ENCODE data around the gene FOXE3. TPM values are rescaled to one million over a fixed set of nuclear protein-coding genes. Genes with fewer than 3 reads are reported as not detected.

Gene FOXE3
- total and polyA plus RNA-seq, 2 of the 8 experiments (the other 6 are each of a cell fraction or from before 2014, with no cell fraction given), result 0.18 TPM; not detected in 1

- Histone ChIP-seq H2BK120ac (replicated peaks; ENCODE audit: low read depth, low read length) (no peak overlapping the region), H2BK20ac (ENCODE audit: low read length) (no peak overlapping the region), H3K23ac (ENCODE audit: insufficient read length) (no peak overlapping the region), H3K27me3 (replicated peaks in 1 of 4; ENCODE audit: control insufficient read depth in 3 of 4, extremely low read depth in 1 of 4, insufficient read depth in 3 of 4, low read length in 3 of 4) (peaks cover 43 to 79% (median 73%) of the 10 kb centered on the region in 4 experiments), H3K27ac (ENCODE audit: low read depth, low read length) (no peak overlapping the region), H3K4me3 (ENCODE audit: extremely low read depth in 1 of 4, insufficient read depth in 2 of 4, low read depth in 3 of 4, low read length in 4 of 4) (peak overlapping the region in 3 of 4 experiments; percentile 11 to 48 (median 32); a peak in 5 of 8 replicates), H3K18ac (ENCODE audit: extremely low read depth, low read length) (no peak overlapping the region), H2AFZ (ENCODE audit: low read length) (no peak overlapping the region; the same call in 1 of the 2 replicates), H3K14ac (ENCODE audit: insufficient read length) (no peak overlapping the region), H4K5ac (ENCODE audit: insufficient read length, low read depth, low read length) (no peak overlapping the region), H4K91ac (replicated peaks; ENCODE audit: insufficient read length, low read length) (no peak overlapping the region), H3K36me3 (ENCODE audit: control insufficient read depth in 2 of 4, insufficient read depth in 4 of 4, low read length in 3 of 4) (peaks cover 0 to 8% (median 0%) of the 10 kb centered on the region in 4 experiments; a peak in 1 of 8 replicates), H3K9me3 (ENCODE audit: insufficient read depth in 2 of 2, low read depth in 1 of 2, low read length in 1 of 2) (no peaks in the 10 kb centered on the region), H3K9ac (replicated peaks in 1 of 4; ENCODE audit: extremely low read depth in 1 of 4, low read depth in 3 of 4, low read length in 3 of 4) (no peak overlapping the region), H3K79me1 (ENCODE audit: low read depth, low read length) (no peaks in the 10 kb centered on the region), H2BK15ac (ENCODE audit: low read length) (no peak overlapping the region), H2BK12ac (ENCODE audit: low read depth, low read length) (no peak overlapping the region), H3K56ac (replicated peaks; ENCODE audit: insufficient read length, low read depth, low read length) (no peak overlapping the region), H4K20me1 (replicated peaks in 1 of 2; ENCODE audit: control insufficient read depth in 1 of 2, insufficient read depth in 2 of 2, low read length in 2 of 2) (peaks cover 4% of the 10 kb centered on the region in 2 experiments), H3K79me2 (ENCODE audit: control insufficient read depth in 1 of 2, insufficient read depth in 2 of 2, low read length in 2 of 2) (no peaks in the 10 kb centered on the region), H2AK5ac (ENCODE audit: low read depth, low read length) (no peak overlapping the region), H3K4me1 (replicated peaks in 1 of 4; ENCODE audit: control insufficient read depth in 3 of 4, insufficient read depth in 4 of 4, low read length in 3 of 4) (no peaks in the 10 kb centered on the region; a peak in 1 of 7 replicates), H3K4ac (replicated peaks; ENCODE audit: insufficient read length, low read depth, low read length) (no peak overlapping the region), H4K8ac (ENCODE audit: extremely low read depth, insufficient read depth, low read length) (peak overlapping the region; percentile 12; the same call in 1 of the 2 replicates), H2BK5ac (ENCODE audit: low read depth, low read length) (no peak overlapping the region), H3K23me2 (ENCODE audit: low read depth, low read length) (peaks cover 7% of the 10 kb centered on the region; the same call in 1 of the 2 replicates), H3K4me2 (ENCODE audit: insufficient read depth in 1 of 2, low read depth in 2 of 2, low read length in 2 of 2) (peak overlapping the region; percentile 60 to 84)
- DNase-seq (ENCODE audit: low read depth in 1 of 2, low spot score in 2 of 2) (no peak), FAIRE-seq (no peak)
- CTCF ChIA-PET (ENCODE audit: partially characterized antibody), result interaction anchor here (0.5 to 11.5 kb wide), 8 partner anchors 8 to 683 kb away, joined by 3 to 140 read pairs (median 4); partner anchors contain the start of genes FOXD2 and STIL
- WGBS, 2 experiments (ENCODE audit: extremely low coverage in 1 of 2, insufficient coverage in 1 of 2, insufficient read length in 1 of 2, insufficient replicate concordance in 2 of 2, low coverage in 1 of 2, low lambda C conversion rate in 2 of 2, missing lambda C conversion rate in 1 of 2), result 22% methylated on average over 23 of the region's 39 CpGs; no CpG with 5 or more reads in 1 of the 2 experiments
- POLR2A ChIA-PET (ENCODE audit: partially characterized antibody), result no interaction called here
- TF ChIP-seq POLR2A (IDR thresholded peaks at IDR 0.05; ENCODE audit: control extremely low read depth in 1 of 2, low read depth in 2 of 2, low read length in 2 of 2), result no peak
- no peak for TF ChIP-seq BCL11A (IDR thresholded peaks at IDR 0.05; ENCODE audit: low read depth in 2 of 2, low read length in 2 of 2)
- TF ChIP-seq SIRT6 (IDR thresholded peaks at IDR 0.05; ENCODE audit: low read length), result no peak
- TF ChIP-seq GABPA (IDR thresholded peaks at IDR 0.05; ENCODE audit: borderline replicate concordance, insufficient read depth, low read length), result no peak
- TF ChIP-seq CBX8 (IDR thresholded peaks at IDR 0.05; ENCODE audit: borderline replicate concordance, low read depth, low read length), result peak; percentile 54; the same call in 1 of the 2 replicates
- peak; percentile 99 for TF ChIP-seq EZH2 (IDR thresholded peaks at IDR 0.05; ENCODE audit: low read depth, low read length, severe bottlenecking)
- TF ChIP-seq RFX5 (IDR thresholded peaks at IDR 0.05; ENCODE audit: borderline replicate concordance, low read depth, low read length), result no peak
- peak; percentile 27; the same call in 1 of the 2 replicates for TF ChIP-seq E2F6 (IDR thresholded peaks at IDR 0.05)
- TF ChIP-seq HDAC6 (IDR thresholded peaks at IDR 0.05; ENCODE audit: low read depth, low read length), result no peak
- 0 out of 2 replicates have a peak, but pooled peaks have one; percentile 44 for TF ChIP-seq MAX (IDR thresholded peaks at IDR 0.05)
Measured at GRCh38 chr1:47417170-47418044, 1.3 kb downstream of the FOXE3 start.

Measured in H1 (cell line).